H1 (cell line): Measurements from ENCODE around the gene TMEM236. TPM values are rescaled to one million over a fixed set of nuclear protein-coding genes. Genes with fewer than 3 reads are reported as not detected.

Source experiments
- CTCF ChIA-PET: fragments of 300-600 bp; sonication (Branson Sonifier 250); formaldehyde crosslinking; loops from one replicate; lab custom pipeline; 2021; ENCODE audit not compliant: partially characterized antibody; lab: Charles Lee
- POLR2A ChIA-PET: fragments of 300-600 bp; sonication (Branson Sonifier 250); formaldehyde crosslinking; loops from one replicate; lab custom pipeline; 2021; ENCODE audit warnings: inconsistent platforms; ENCODE audit not compliant: partially characterized antibody; lab: Charles Lee
- DNase-seq, 2 experiments: peaks; one replicate each; pipeline versions ENCODE4 v3.0.0 to v3.0.0-alpha.2; 2010 to 2022; ENCODE audit warnings: low spot score in 2 of 2, low read depth in 1 of 2, mixed read lengths in 1 of 2
- FAIRE-seq: peaks from 2 replicates; lab custom pipeline; 2011; peaks lifted over from hg19 to GRCh38; lab: Jason Lieb, UNC
- H2AFZ ChIP-seq: 2 replicates; pipeline ENCODE4 v1.8.1; 2012; ENCODE audit warnings: low read length, inconsistent platforms
- H2AK5ac ChIP-seq: 2 replicates; pipeline ENCODE4 v1.6.1; 2013; ENCODE audit warnings: low read depth, low read length
- H2BK120ac ChIP-seq: replicated peaks from 2 replicates; pipeline ENCODE3; 2013; ENCODE audit warnings: low read depth, low read length, inconsistent platforms
- H2BK12ac ChIP-seq: 2 replicates; pipeline ENCODE4 v1.6.1; 2013; ENCODE audit warnings: low read depth, low read length
- H2BK15ac ChIP-seq: 2 replicates; pipeline ENCODE4 v1.6.1; 2013; ENCODE audit warnings: low read length
- H2BK20ac ChIP-seq: 2 replicates; pipeline ENCODE4 v1.6.1; 2013; ENCODE audit warnings: low read length
- H2BK5ac ChIP-seq: 2 replicates; pipeline ENCODE4 v1.6.1; 2013; ENCODE audit warnings: low read depth, low read length
- H3K14ac ChIP-seq: 2 replicates; pipeline ENCODE4 v1.6.1; 2013; ENCODE audit warnings: inconsistent platforms; ENCODE audit not compliant: insufficient read length
- H3K18ac ChIP-seq: 2 replicates; pipeline ENCODE4 v1.6.1; 2013; ENCODE audit warnings: low read length; ENCODE audit errors: extremely low read depth
- H3K23ac ChIP-seq: 2 replicates; pipeline ENCODE4 v1.6.1; 2013; ENCODE audit warnings: inconsistent platforms; ENCODE audit not compliant: insufficient read length
- H3K23me2 ChIP-seq: 2 replicates; pipeline ENCODE4 v1.6.1; 2013; ENCODE audit warnings: low read depth, low read length
- H3K27ac ChIP-seq: 2 replicates; pipeline ENCODE4 v1.6.1; 2011; ENCODE audit warnings: low read depth, low read length, inconsistent platforms
- H3K27me3 ChIP-seq, 4 experiments: replicated peaks in 1 of 4; 1 replicate in 1 of 4; 2 replicates in 3 of 4; pipeline versions ENCODE4 v1.6.1 to v1.8.1; 2011 to 2013; ENCODE audit warnings: low read length in 3 of 4, mild to moderate bottlenecking in 3 of 4, inconsistent platforms in 2 of 4, mixed read lengths in 2 of 4, moderate library complexity in 1 of 4; ENCODE audit not compliant: control insufficient read depth in 3 of 4, insufficient read depth in 3 of 4; ENCODE audit errors: extremely low read depth in 1 of 4
- H3K36me3 ChIP-seq, 4 experiments: 2 replicates each; pipeline versions ENCODE4 v1.6.1 to v1.8.1; 2011 to 2013; ENCODE audit warnings: mild to moderate bottlenecking in 4 of 4, low read length in 3 of 4, moderate library complexity in 2 of 4, control low read depth in 1 of 4, inconsistent platforms in 1 of 4; ENCODE audit not compliant: insufficient read depth in 4 of 4, control insufficient read depth in 2 of 4
- H3K4ac ChIP-seq: replicated peaks from 2 replicates; pipeline ENCODE3; 2013; ENCODE audit warnings: low read length, low read depth, mixed read lengths, inconsistent platforms; ENCODE audit not compliant: insufficient read length
- H3K4me1 ChIP-seq, 4 experiments: replicated peaks in 1 of 4; 1 replicate in 1 of 4; 2 replicates in 3 of 4; pipeline versions ENCODE4 v1.6.1 to v1.8.1; 2011 to 2013; ENCODE audit warnings: low read length in 3 of 4, inconsistent platforms in 2 of 4, mixed read lengths in 1 of 4; ENCODE audit not compliant: insufficient read depth in 4 of 4, control insufficient read depth in 3 of 4
- H3K4me2 ChIP-seq, 2 experiments: 2 replicates each; pipeline versions ENCODE4 v1.6.1 to v1.8.1; 2011 to 2013; ENCODE audit warnings: low read depth in 2 of 2, low read length in 2 of 2, control low read depth in 1 of 2, inconsistent platforms in 1 of 2, mild to moderate bottlenecking in 1 of 2; ENCODE audit not compliant: insufficient read depth in 1 of 2
- H3K4me3 ChIP-seq, 4 experiments: fragments of 200-600, 300-600 bp in 1 of 4; sonication (generic), shearing (Covaris generic), sonication (Bioruptor Twin) in 1 of 4; 2 replicates each; pipeline versions ENCODE4 v1.5.1 to v1.8.1; 2011 to 2016; ENCODE audit warnings: low read length in 4 of 4, low read depth in 3 of 4, control low read depth in 2 of 4, inconsistent platforms in 2 of 4, mild to moderate bottlenecking in 2 of 4, mixed read lengths in 1 of 4, moderate library complexity in 1 of 4; ENCODE audit not compliant: insufficient read depth in 2 of 4; ENCODE audit errors: extremely low read depth in 1 of 4
- H3K56ac ChIP-seq: replicated peaks from 2 replicates; pipeline ENCODE3; 2013; ENCODE audit warnings: low read depth, mild to moderate bottlenecking, mixed read lengths, low read length, inconsistent platforms; ENCODE audit not compliant: insufficient read length
- H3K79me1 ChIP-seq: 2 replicates; pipeline ENCODE4 v1.6.1; 2013; ENCODE audit warnings: low read depth, low read length, control low read depth
- H3K79me2 ChIP-seq, 2 experiments: 2 replicates each; pipeline versions ENCODE4 v1.6.1 to v1.8.1; 2012 to 2013; ENCODE audit warnings: low read length in 2 of 2, mild to moderate bottlenecking in 2 of 2, inconsistent platforms in 1 of 2; ENCODE audit not compliant: insufficient read depth in 2 of 2, control insufficient read depth in 1 of 2
- H3K9ac ChIP-seq, 4 experiments: replicated peaks in 1 of 4; 1 replicate in 1 of 4; 2 replicates in 3 of 4; pipeline versions ENCODE4 v1.6.1 to v1.8.1; 2011 to 2013; ENCODE audit warnings: low read depth in 3 of 4, low read length in 3 of 4, control low read depth in 2 of 4, mild to moderate bottlenecking in 2 of 4, moderate library complexity in 2 of 4, inconsistent platforms in 1 of 4; ENCODE audit errors: extremely low read depth in 1 of 4
- H3K9me3 ChIP-seq, 2 experiments: 2 replicates each; pipeline versions ENCODE4 v1.6.1 to v1.8.1; 2012 to 2013; ENCODE audit warnings: mild to moderate bottlenecking in 2 of 2, moderate library complexity in 2 of 2, control low read depth in 1 of 2, inconsistent platforms in 1 of 2, low read depth in 1 of 2, low read length in 1 of 2, mixed read lengths in 1 of 2; ENCODE audit not compliant: insufficient read depth in 2 of 2
- H4K20me1 ChIP-seq, 2 experiments: replicated peaks in 1 of 2; 2 replicates each; pipeline versions ENCODE3 to v1.8.1; 2011 to 2013; ENCODE audit warnings: inconsistent platforms in 2 of 2, low read length in 2 of 2, mild to moderate bottlenecking in 1 of 2; ENCODE audit not compliant: insufficient read depth in 2 of 2, control insufficient read depth in 1 of 2
- H4K5ac ChIP-seq: 2 replicates; pipeline ENCODE4 v1.6.1; 2013; ENCODE audit warnings: low read length, low read depth, mixed read lengths, inconsistent platforms; ENCODE audit not compliant: insufficient read length
- H4K8ac ChIP-seq: 2 replicates; pipeline ENCODE4 v1.8.0; 2013; ENCODE audit warnings: mild to moderate bottlenecking, moderate library complexity, low read length, inconsistent platforms; ENCODE audit not compliant: insufficient read depth; ENCODE audit errors: extremely low read depth
- H4K91ac ChIP-seq: replicated peaks from 2 replicates; pipeline ENCODE3; 2013; ENCODE audit warnings: low read length, mixed read lengths, inconsistent platforms; ENCODE audit not compliant: insufficient read length
- CBX8 ChIP-seq: fragments of 300-800, 300-1000 bp; sonication (generic); IDR thresholded peaks from 2 replicates; pipeline ENCODE4 v1.7.1; 2016; ENCODE audit warnings: low read depth, low read length, borderline replicate concordance
- CEBPB ChIP-seq: IDR thresholded peaks from 2 replicates; pipeline ENCODE4 v1.6.1; 2012; ENCODE audit warnings: low read depth, low read length
- CHD1 ChIP-seq: IDR thresholded peaks from 2 replicates; pipeline ENCODE4 v1.6.1; 2012; ENCODE audit warnings: low read depth, low read length, improper control_type of control experiment
- CREB1 ChIP-seq: IDR thresholded peaks from 2 replicates; pipeline ENCODE4 v1.6.1; 2012; ENCODE audit warnings: inconsistent platforms
- GABPA ChIP-seq: IDR thresholded peaks from 2 replicates; pipeline ENCODE4 v1.6.1; 2011; ENCODE audit warnings: mild to moderate bottlenecking, low read length, moderate library complexity, borderline replicate concordance; ENCODE audit not compliant: insufficient read depth
- JUN ChIP-seq: IDR thresholded peaks from 2 replicates; pipeline ENCODE4 v1.6.1; 2011; ENCODE audit warnings: low read depth, mild to moderate bottlenecking, improper control_type of control experiment, low read length
- KDM5A ChIP-seq: fragments of 200-600 bp; IDR thresholded peaks from 2 replicates; pipeline ENCODE4 v1.7.1; 2012; ENCODE audit warnings: mild to moderate bottlenecking, low read length, inconsistent platforms, mixed read lengths
- MAFK ChIP-seq: IDR thresholded peaks from 2 replicates; pipeline ENCODE4 v1.6.1; 2012; ENCODE audit warnings: low read depth, mild to moderate bottlenecking, improper control_type of control experiment, low read length
- NRF1 ChIP-seq: IDR thresholded peaks from 2 replicates; pipeline ENCODE4 v1.6.1; 2011; ENCODE audit warnings: mild to moderate bottlenecking, low read depth, low read length, improper control_type of control experiment
- RBBP5 ChIP-seq: IDR thresholded peaks from 2 replicates; pipeline ENCODE4 v1.7.1; 2012; ENCODE audit warnings: low read depth, mild to moderate bottlenecking, inconsistent platforms, low read length, moderate library complexity, borderline replicate concordance
- RNF2 ChIP-seq: fragments of 200-900, 300-1000 bp; sonication (generic); IDR thresholded peaks from 2 replicates; pipeline ENCODE4 v1.7.1; 2016; ENCODE audit warnings: borderline replicate concordance, low read depth, mild to moderate bottlenecking, antibody characterized with exemption, low read length; ENCODE audit not compliant: poor library complexity, severe bottlenecking; ENCODE audit errors: missing control alignments
- RXRA ChIP-seq: IDR thresholded peaks from 2 replicates; pipeline ENCODE4 v1.6.1; 2011; ENCODE audit warnings: low read depth, mild to moderate bottlenecking, low read length, moderate library complexity; ENCODE audit not compliant: insufficient read depth
- SP2 ChIP-seq: IDR thresholded peaks from 2 replicates; pipeline ENCODE4 v1.6.1; 2012; ENCODE audit warnings: mild to moderate bottlenecking, low read length, inconsistent platforms
- WGBS, 2 experiments: shearing (Covaris generic) in 1 of 2; methylation state at CpG; one replicate each; pipeline versions ENCODE4 v1.1.6 to v1.1.7; 2013 to 2015; ENCODE audit warnings: low lambda C conversion rate in 2 of 2, mixed read lengths in 2 of 2, inconsistent platforms in 1 of 2, low coverage in 1 of 2, missing lambda C conversion rate in 1 of 2; ENCODE audit not compliant: insufficient replicate concordance in 2 of 2, insufficient coverage in 1 of 2, insufficient read length in 1 of 2; ENCODE audit errors: extremely low coverage in 1 of 2, missing lambda C conversion rate in 1 of 2; 5-methylcytosine and 5-hydroxymethylcytosine counted together
- polyA plus RNA-seq, 7 experiments: library from polyadenylated mRNA; depleted of rRNA in 3 of 7; stranded (reverse) in 5 of 7; unstranded in 2 of 7; fragments of >200 nt in 5 of 7; fragments of 200-250 nt in 2 of 7; gene quantifications; 1 replicate in 5 of 7; 2 replicates in 1 of 7; 4 replicates in 1 of 7; pipeline versions ENCODE4 v1.2.1 to v1.2.3, GENCODE V29; 2011 to 2013; ENCODE audit warnings: missing spikeins in 2 of 7, mixed read lengths in 2 of 7
- total RNA-seq: library from RNA; stranded (reverse); fragmentation: NEBNext Ultra II Directional; extraction: Animal tissue kit (Norgen Biotek cat#: 25700); gene quantifications from 2 replicates; pipeline ENCODE4 v1.2.1, GENCODE V29; 2021
- TF ChIP-seq, protein P1 (sequence below): IDR thresholded peaks from 2 replicates; pipeline ENCODE4 v1.6.1; 2012; ENCODE audit warnings: inconsistent platforms

Gene TMEM236
- total and polyA plus RNA-seq, 2 of the 8 experiments (the other 6 are each of a cell fraction or from before 2014, with no cell fraction given), result 0.02 to 0.07 TPM

DNA sequence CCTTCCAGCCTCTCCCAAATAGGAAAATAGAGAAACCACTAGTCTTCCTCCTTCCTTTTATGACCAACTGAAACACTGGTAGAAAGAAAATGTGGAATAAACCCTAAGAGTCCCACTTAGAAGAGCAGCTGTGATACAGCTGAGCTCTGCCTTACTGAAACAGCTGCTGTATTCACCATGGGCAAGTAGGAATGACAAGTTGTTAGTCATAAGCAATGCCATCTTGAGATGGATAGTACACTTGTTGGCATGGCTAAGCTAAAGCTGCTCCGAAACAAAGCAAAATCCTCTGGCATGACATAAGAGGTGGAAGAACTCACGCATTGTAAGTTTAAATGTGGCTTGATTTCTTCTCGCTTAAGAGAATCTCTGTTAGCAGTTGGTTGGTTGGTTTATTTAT lies 48.3 kb upstream of the TMEM236 start:
- Histone ChIP-seq H2BK12ac (no peak overlapping the region), H3K4me1 (no peaks in the 10 kb centered on the region), H3K18ac (no peak overlapping the region), H3K4me2 (no peak overlapping the region), H4K8ac (no peak overlapping the region), H3K9me3 (no peaks in the 10 kb centered on the region), H4K91ac (no peak overlapping the region), H4K20me1 (no peaks in the 10 kb centered on the region), H4K5ac (no peak overlapping the region), H3K4me3 (no peak overlapping the region), H3K27me3 (no peaks in the 10 kb centered on the region), H3K23ac (no peak overlapping the region), H3K79me1 (no peaks in the 10 kb centered on the region), H2BK120ac (no peak overlapping the region), H2BK15ac (no peak overlapping the region), H3K79me2 (no peaks in the 10 kb centered on the region), H2BK5ac (no peak overlapping the region), H3K27ac (no peak overlapping the region), H3K23me2 (no peaks in the 10 kb centered on the region), H3K14ac (no peak overlapping the region), H3K4ac (no peak overlapping the region), H2AFZ (no peak overlapping the region), H3K36me3 (peaks cover 0 to 32% (median 9%) of the 10 kb centered on the region in 4 experiments; a peak in 6 of 8 replicates), H2BK20ac (no peak overlapping the region), H3K56ac (no peak overlapping the region), H3K9ac (no peak overlapping the region), H2AK5ac (no peak overlapping the region)
- FAIRE-seq, result no peak
- WGBS, 2 experiments, result 95% methylated on average over 3 of the region's 3 CpGs; no CpG with 5 or more reads in 1 of the 2 experiments
- POLR2A ChIA-PET, result interaction anchor here (1.0 kb wide), 1 partner anchor 60 kb away, joined by 3 read pairs; the partner anchor contains the start of gene STAM
- no peak for DNase-seq
- CTCF ChIA-PET, result no interaction called here
- TF ChIP-seq CHD1 (no peak), RBBP5 (no peak), SP2 (no peak), NRF1 (no peak), CEBPB (no peak), CREB1 (no peak), GABPA (no peak), CBX8 (no peak), KDM5A (no peak), RNF2 (no peak), RXRA (no peak), MAFK (no peak), JUN (no peak)
- TF ChIP-seq, protein P1, sequence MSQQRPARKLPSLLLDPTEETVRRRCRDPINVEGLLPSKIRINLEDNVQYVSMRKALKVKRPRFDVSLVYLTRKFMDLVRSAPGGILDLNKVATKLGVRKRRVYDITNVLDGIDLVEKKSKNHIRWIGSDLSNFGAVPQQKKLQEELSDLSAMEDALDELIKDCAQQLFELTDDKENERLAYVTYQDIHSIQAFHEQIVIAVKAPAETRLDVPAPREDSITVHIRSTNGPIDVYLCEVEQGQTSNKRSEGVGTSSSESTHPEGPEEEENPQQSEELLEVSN, result no peak
